ENCODE results near the gene MDC1. TPM values are rescaled to one million over a fixed set of nuclear protein-coding genes. Genes with fewer than 3 reads are reported as not detected.
A peak's percentile ranks its signal among the peaks of the same experiment; 100 is the strongest.
"Not testable (repeated sequence)": the region's sequence is repeated elsewhere in the genome, so short reads cannot be mapped to it uniquely, and the experiment has no call there.

Gene MDC1
- total RNA-seq, 1 experiment from 2014 or later: 13.6 TPM

- DNase-seq (ENCODE audit: low read depth): peak; percentile 72
These were observed 8.8 kb upstream of the MDC1 start for GRCh38 chr6:30725713-30726505.

GRCh38 chr6:30724906-30725667 is 8.0 kb upstream of the MDC1 start:
- DNase-seq (ENCODE audit: low read depth): no peak

DNA sequence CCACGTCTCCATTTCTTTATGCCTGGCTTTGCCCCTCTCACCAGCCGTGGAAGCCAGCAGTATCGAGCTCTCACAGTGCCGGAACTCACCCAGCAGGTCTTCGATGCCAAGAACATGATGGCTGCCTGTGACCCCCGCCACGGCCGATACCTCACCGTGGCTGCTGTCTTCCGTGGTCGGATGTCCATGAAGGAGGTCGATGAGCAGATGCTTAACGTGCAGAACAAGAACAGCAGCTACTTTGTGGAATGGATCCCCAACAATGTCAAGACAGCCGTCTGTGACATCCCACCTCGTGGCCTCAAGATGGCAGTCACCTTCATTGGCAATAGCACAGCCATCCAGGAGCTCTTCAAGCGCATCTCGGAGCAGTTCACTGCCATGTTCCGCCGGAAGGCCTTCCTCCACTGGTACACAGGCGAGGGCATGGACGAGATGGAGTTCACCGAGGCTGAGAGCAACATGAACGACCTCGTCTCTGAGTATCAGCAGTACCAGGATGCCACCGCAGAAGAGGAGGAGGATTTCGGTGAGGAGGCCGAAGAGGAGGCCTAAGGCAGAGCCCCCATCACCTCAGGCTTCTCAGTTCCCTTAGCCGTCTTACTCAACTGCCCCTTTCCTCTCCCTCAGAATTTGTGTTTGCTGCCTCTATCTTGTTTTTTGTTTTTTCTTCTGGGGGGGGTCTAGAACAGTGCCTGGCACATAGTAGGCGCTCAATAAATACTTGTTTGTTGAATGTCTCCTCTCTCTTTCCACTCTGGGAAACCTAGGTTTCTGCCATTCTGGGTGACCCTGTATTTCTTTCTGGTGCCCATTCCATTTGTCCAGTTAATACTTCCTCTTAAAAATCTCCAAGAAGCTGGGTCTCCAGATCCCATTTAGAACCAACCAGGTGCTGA is 7.0 kb upstream of the MDC1 start:
- not testable (repeated sequence) for DNase-seq (ENCODE audit: low read depth)

DNA sequence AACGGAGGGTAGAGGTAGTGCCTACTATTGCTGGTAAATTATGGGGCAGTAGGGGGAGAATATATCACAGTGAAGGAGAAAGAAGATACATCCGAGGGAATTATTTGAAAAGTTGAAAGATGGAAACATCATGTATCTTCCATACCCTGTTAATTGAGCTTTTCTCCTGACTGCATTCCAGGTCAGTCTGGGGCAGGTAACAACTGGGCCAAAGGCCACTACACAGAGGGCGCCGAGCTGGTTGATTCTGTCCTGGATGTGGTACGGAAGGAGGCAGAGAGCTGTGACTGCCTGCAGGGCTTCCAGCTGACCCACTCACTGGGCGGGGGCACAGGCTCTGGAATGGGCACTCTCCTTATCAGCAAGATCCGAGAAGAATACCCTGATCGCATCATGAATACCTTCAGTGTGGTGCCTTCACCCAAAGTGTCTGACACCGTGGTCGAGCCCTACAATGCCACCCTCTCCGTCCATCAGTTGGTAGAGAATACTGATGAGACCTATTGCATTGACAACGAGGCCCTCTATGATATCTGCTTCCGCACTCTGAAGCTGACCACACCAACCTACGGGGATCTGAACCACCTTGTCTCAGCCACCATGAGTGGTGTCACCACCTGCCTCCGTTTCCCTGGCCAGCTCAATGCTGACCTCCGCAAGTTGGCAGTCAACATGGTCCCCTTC is 6.2 kb upstream of the MDC1 start:
- not testable (repeated sequence) for DNase-seq (ENCODE audit: low read depth)

DNA sequence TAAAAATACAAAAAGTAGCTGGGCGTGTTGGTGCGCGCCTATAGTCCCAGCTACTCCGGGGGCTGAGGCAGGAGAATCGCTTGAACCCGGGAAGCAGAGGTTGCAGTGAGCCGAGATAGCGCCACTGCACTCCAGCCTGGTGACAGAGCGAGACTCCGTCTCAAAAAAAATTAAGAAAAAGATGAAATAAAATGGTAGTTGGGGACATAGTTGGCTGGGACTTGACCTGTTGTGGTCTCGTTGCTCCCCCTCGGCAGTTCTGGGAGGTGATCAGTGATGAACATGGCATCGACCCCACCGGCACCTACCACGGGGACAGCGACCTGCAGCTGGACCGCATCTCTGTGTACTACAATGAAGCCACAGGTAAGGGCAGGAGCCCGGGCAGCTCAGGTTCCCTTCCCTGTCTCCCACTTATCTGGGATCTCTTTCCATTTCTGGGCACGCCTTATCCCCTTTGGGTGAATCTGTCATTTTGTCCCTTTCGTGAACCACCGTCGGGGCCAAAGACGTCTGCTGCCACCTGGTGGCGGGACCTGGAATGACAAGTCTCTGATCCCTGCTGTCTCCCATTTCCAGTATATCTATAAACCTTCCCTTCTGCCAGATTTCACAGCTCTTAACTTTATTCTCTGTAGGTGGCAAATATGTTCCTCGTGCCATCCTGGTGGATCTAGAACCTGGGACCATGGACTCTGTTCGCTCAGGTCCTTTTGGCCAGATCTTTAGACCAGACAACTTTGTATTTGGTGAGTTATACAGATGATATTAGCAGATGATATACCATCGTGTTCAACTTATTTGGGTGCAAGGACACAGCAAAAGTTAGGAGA is 5.4 kb upstream of the MDC1 start:
- DNase-seq (ENCODE audit: low read depth): peak; percentile 82

DNA sequence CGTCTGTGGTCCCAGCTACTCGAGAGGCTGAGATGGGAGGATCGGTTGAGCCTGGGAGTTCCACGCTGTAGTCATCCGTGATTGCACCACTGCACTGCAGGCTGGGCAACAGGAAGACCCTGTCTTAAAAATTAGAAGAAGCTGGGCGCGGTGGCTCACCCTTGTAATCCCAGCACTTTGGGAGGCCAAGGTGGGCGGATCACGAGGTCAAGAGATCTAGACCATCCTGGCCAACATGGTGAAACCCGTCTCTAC is 4.9 kb upstream of the MDC1 start:
- DNase-seq (ENCODE audit: low read depth): not testable (repeated sequence)

DNA sequence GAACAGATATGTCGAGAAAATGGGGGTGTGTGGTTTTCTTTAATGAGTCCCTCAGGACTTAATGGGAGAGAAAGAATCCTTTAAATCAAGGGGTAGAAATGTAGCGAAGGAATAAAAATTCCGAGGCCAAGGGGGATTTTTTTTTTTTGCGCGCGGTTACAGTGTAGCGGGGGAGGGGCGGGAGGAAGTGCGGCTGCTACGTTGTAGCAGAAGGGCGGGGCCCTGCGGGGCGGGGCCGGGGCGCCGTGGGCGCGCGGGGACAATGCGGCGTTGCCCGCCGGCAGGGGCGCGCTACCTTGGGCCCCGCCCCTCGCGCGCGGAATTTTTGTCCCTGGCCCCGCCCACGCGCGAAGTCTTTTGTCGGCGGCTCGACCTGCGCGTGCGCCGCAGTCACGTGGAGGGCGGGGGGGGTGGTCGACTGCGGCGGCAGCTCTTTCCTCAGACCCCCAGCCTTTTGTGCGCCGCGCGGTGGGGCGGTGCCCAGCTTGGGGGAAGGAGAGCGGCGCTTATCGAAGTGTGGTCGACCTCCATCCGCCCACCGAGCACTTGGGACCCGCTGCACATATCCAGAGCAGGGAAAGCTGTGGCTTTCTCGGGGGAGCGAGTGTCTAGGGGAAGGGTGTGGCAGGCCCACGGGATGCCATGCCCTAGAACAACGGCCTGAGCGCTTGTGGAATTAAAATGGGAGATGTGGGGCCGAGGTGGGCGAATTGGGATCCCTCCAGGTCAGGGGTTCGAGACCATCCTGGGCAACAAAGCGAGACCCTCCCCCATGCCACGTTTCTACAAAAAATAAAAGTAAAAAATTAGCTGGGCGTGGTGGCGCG is 4.3 kb upstream of the MDC1 start:
- peak; percentile 88 for DNase-seq (ENCODE audit: low read depth)

GRCh38 chr6:30720738-30721197 is 3.7 kb upstream of the MDC1 start:
- DNase-seq (ENCODE audit: low read depth): peak; percentile 51

GRCh38 chr6:30719791-30720737 is 3.0 kb upstream of the MDC1 start, which contains the start of gene TUBB:
TUBB (plus strand) TSS chr6:30720352; CDS start chr6:30720507, 155 bp downstream.
- peak; percentile 99 for DNase-seq (ENCODE audit: low read depth)

DNA sequence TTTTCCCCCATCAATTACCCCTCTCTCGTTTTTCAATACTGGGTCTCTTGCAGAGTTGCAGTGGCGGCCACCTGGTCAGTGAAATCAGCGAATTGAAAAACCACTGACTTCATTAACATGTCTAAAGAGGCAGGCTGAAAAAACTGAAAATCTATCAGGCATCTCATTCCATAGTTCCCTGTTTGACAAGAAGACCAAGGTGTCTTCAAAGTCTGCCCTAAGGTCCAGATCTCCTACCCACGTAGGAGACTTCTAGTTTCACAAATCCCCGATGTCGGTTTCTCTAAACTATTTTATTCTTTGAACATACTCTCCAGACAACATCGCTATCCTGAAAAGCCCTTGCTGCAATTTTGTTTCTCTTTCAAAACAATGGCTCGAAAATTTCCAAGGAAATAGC is 2.3 kb upstream of the MDC1 start:
- no peak for DNase-seq (ENCODE audit: low read depth)

- not testable (repeated sequence) for DNase-seq (ENCODE audit: low read depth)
These were observed 1.0 kb upstream of the MDC1 start for GRCh38 chr6:30717845-30718720.

DNA sequence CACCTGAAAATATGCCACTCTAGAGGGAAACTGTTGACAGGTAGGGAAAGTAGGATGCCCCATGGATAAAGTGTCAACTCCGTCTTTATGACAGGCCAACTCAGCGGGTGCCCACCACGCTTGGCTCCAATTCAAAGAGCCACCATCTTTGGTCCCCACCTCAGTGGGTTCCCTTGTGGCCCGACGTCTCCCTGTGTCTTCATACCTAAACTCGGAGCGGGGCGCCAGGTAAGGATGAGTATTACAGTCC is 277 bp downstream of the MDC1 start:
- DNase-seq (ENCODE audit: low read depth): no peak

DNA sequence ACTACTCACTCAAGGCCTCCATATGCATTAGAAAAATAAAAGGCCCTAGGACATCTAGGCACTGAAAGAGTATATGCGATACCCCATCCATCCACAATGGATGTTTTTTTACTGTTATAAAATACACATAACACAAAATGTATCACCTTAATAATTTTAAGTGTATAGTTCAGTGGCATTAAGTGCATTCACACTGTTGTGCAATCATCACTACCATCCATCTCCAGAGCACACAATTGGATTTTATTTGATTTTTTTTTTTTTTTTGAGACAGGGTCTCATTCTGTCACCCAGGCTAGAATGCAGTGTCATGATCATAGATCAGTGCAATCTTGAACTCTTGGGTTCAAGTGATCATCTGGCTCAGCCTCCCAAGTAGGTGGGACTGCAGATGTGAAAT is 2.8 kb downstream of the MDC1 start:
- no peak for DNase-seq (ENCODE audit: low read depth)

- no peak for DNase-seq (ENCODE audit: low read depth)
These were observed 4.6 kb downstream of the MDC1 start for GRCh38 chr6:30712441-30712945.

- no peak for DNase-seq (ENCODE audit: low read depth)
These were observed 5.2 kb downstream of the MDC1 start for GRCh38 chr6:30711758-30712380.

GRCh38 chr6:30709101-30709868 is 7.8 kb downstream of the MDC1 start:
- no peak for DNase-seq (ENCODE audit: low read depth)
